OCI-LY3 (cell line): Measurements from ENCODE around the gene NTHL1.

ENCODE experiments used
- CTCF ChIP-seq: fragments of 200-600, 300-600 bp; sonication (generic); IDR thresholded peaks from 2 replicates; pipeline ENCODE4 v1.5.1; 2014; ENCODE audit warnings: antibody characterized with exemption, low read length, low read depth
- EZH2phosphoT487 ChIP-seq: fragments of 200-600 bp; shearing (Covaris generic); IDR thresholded peaks from 2 replicates; pipeline ENCODE4 v1.6.1; 2018; ENCODE audit warnings: antibody characterized with exemption, mixed run types, low read depth

DNA sequence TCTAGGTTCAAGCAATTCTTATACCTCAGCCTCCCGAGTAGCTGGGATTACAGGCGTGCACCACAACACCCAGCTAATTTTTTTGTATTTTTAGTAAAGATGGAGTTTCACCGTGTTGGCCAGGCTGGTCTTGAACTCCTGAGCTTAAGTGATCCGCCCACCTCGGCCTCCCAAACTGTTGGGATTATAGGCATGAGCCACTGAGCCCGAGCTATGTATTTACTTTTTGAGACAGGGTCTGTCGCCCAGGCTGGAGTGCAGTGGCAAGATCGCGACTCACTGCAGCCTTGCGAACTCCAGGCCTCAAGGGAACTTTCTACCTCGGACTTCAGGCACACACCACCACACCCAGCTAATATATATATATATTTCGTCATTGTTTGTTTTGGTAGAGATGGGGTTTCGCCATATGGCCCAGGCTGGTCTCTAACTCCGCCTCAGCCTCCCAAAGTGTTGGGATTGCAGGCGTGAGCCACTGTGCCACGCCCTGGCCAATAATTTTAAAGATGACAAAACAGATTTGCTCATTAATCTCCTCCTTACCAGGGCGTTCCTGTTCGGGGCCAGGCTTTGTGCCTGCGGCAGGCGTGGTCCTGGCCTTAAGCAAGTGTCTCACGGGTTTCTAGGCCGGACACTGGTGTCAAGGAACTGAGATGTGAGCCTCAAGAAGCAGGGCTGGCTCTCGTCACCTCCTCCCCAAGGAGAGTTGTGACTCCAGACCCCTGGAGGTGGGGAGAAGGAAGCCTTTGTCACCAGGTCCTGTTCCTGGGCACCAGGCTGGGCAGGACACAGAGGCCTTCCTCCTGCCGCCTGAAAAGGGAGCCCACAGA lies 32.3 kb downstream of the NTHL1 start:
- TF ChIP-seq CTCF (no peak), EZH2phosphoT487 (no peak)
